GM18868 (cell line): ENCODE results near the gene SERINC3.

ENCODE experiments used
- ATAC-seq: cut with Tn5 transposase; IDR thresholded peaks from one replicate; pipeline ENCODE4 v1.9.1; 2021; ENCODE audit warnings: mild to moderate bottlenecking, moderate library complexity; ENCODE audit not compliant: unreplicated experiment

The SERINC3 gene

GRCh38 chr20:44533928-44534327 is 12.1 kb upstream of the SERINC3 start:
- no peak for ATAC-seq

GRCh38 chr20:44532981-44533331 is 11.1 kb upstream of the SERINC3 start:
- no peak for ATAC-seq

GRCh38 chr20:44532259-44532980 is 10.6 kb upstream of the SERINC3 start:
- ATAC-seq, result no peak

- ATAC-seq, result no peak
These were observed 6.4 kb upstream of the SERINC3 start for GRCh38 chr20:44528309-44528708.

- no peak for ATAC-seq
These were observed 5.9 kb upstream of the SERINC3 start for GRCh38 chr20:44527716-44528199.

- no peak for ATAC-seq
These were observed 4.3 kb upstream of the SERINC3 start for GRCh38 chr20:44526129-44526528.

- no peak for ATAC-seq
These were observed 1.9 kb upstream of the SERINC3 start for GRCh38 chr20:44523746-44524145.

- no peak for ATAC-seq
These were observed 971 bp upstream of the SERINC3 start for GRCh38 chr20:44522841-44523240.

GRCh38 chr20:44520881-44521280 is 989 bp downstream of the SERINC3 start:
- ATAC-seq, result no peak

- ATAC-seq, result no peak
These were observed 3.6 kb downstream of the SERINC3 start for GRCh38 chr20:44518248-44518647.

GRCh38 chr20:44517454-44517853 is 4.4 kb downstream of the SERINC3 start:
- ATAC-seq, result no peak

GRCh38 chr20:44516491-44516890 is 5.4 kb downstream of the SERINC3 start:
- no peak for ATAC-seq

GRCh38 chr20:44513871-44514270 is 8.0 kb downstream of the SERINC3 start:
- no peak for ATAC-seq

- no peak for ATAC-seq
These were observed 12.1 kb downstream of the SERINC3 start for GRCh38 chr20:44509762-44510161.

- ATAC-seq, result no peak
These were observed 17.2 kb downstream of the SERINC3 start for GRCh38 chr20:44504402-44505307.

GRCh38 chr20:44502968-44503367 is 18.9 kb downstream of the SERINC3 start:
- ATAC-seq, result no peak

- ATAC-seq, result no peak
These were observed 20.4 kb downstream of the SERINC3 start for GRCh38 chr20:44501448-44501847.

- no peak for ATAC-seq
These were observed 21.6 kb downstream of the SERINC3 start for GRCh38 chr20:44500221-44500620.

GRCh38 chr20:44497761-44498160 is 24.1 kb downstream of the SERINC3 start:
- ATAC-seq, result no peak

GRCh38 chr20:44496976-44497375 is 24.9 kb downstream of the SERINC3 start:
- no peak for ATAC-seq

GRCh38 chr20:44495802-44496481 is 25.9 kb downstream of the SERINC3 start:
- ATAC-seq, result peak; percentile 60
